HepG2 (cell line): ENCODE results near the gene HAPLN2. TPM values are rescaled to one million over a fixed set of nuclear protein-coding genes. Genes with fewer than 3 reads are reported as not detected.

Experiments
- ARID2 ChIP-seq: sonication (generic); formaldehyde crosslinking; IDR thresholded peaks from 2 replicates; pipeline ENCODE4 v1.8.1; 2022; ENCODE audit warnings: mild to moderate bottlenecking, missing genetic modification reagents, borderline replicate concordance
- CTCF ChIP-seq: sonication (generic); formaldehyde crosslinking; IDR thresholded peaks from 2 replicates; pipeline ENCODE4 v1.5.0; 2020; ENCODE audit warnings: mild to moderate bottlenecking, missing genetic modification reagents, moderate library complexity
- HINFP ChIP-seq: sonication (generic); formaldehyde crosslinking; IDR thresholded peaks from 2 replicates; pipeline ENCODE4 v1.4.0; 2020; ENCODE audit warnings: low read depth, mild to moderate bottlenecking, missing genetic modification reagents
- IRF1 ChIP-seq: sonication (generic); formaldehyde crosslinking; IDR thresholded peaks from 2 replicates; pipeline ENCODE4 v1.4.0; 2020; ENCODE audit warnings: low read depth, mild to moderate bottlenecking, missing genetic modification reagents
- LBX2 ChIP-seq: sonication (generic); formaldehyde crosslinking; IDR thresholded peaks from 2 replicates; pipeline ENCODE4 v1.5.0; 2020; ENCODE audit warnings: missing genetic modification reagents, mild to moderate bottlenecking, borderline replicate concordance
- MAF1 ChIP-seq: sonication (generic); formaldehyde crosslinking; IDR thresholded peaks from 2 replicates; pipeline ENCODE4 v1.5.0; 2020; ENCODE audit warnings: missing genetic modification reagents, borderline replicate concordance
- NRL ChIP-seq: sonication (generic); formaldehyde crosslinking; IDR thresholded peaks from 2 replicates; pipeline ENCODE4 v1.5.0; 2020; ENCODE audit warnings: missing genetic modification reagents, mild to moderate bottlenecking, moderate library complexity, borderline replicate concordance
- SAFB2 ChIP-seq: sonication (generic); formaldehyde crosslinking; IDR thresholded peaks from 2 replicates; pipeline ENCODE4 v1.5.1; 2020; ENCODE audit warnings: missing genetic modification reagents, low read depth, mild to moderate bottlenecking, borderline replicate concordance
- SCMH1 ChIP-seq: sonication (generic); formaldehyde crosslinking; IDR thresholded peaks from 2 replicates; pipeline ENCODE4 v1.9.0; 2021; ENCODE audit warnings: missing genetic modification reagents, mild to moderate bottlenecking, borderline replicate concordance
- SMC3 ChIP-seq: IDR thresholded peaks from 2 replicates; pipeline ENCODE4 v1.6.1; 2011; ENCODE audit warnings: low read length, improper control_type of control experiment
- STAT6 ChIP-seq: sonication (generic); formaldehyde crosslinking; IDR thresholded peaks from 2 replicates; pipeline ENCODE4 v1.4.0; 2020; ENCODE audit warnings: missing genetic modification reagents, mild to moderate bottlenecking, borderline replicate concordance
- THRA ChIP-seq: sonication (generic); formaldehyde crosslinking; IDR thresholded peaks from 2 replicates; pipeline ENCODE4 v1.4.0; 2020; ENCODE audit warnings: missing genetic modification reagents, borderline replicate concordance
- TRIM22 ChIP-seq: fragments of 450-650 bp; IDR thresholded peaks from 2 replicates; pipeline ENCODE4 v1.6.1; 2017
- YY1 ChIP-seq: IDR thresholded peaks from 2 replicates; pipeline ENCODE4 v1.6.1; 2011; ENCODE audit warnings: low read length, low read depth, moderate library complexity, mild to moderate bottlenecking; ENCODE audit not compliant: insufficient read depth, insufficient replicate concordance
- ZNF143 ChIP-seq: sonication (generic); formaldehyde crosslinking; IDR thresholded peaks from 2 replicates; pipeline ENCODE4 v1.4.0; 2020; ENCODE audit warnings: missing genetic modification reagents
- ZNF724P ChIP-seq: sonication (generic); formaldehyde crosslinking; IDR thresholded peaks from 2 replicates; pipeline ENCODE4 v1.8.0; 2022; ENCODE audit warnings: missing genetic modification reagents, borderline replicate concordance
- ZNF816 ChIP-seq: sonication (generic); formaldehyde crosslinking; IDR thresholded peaks from 2 replicates; pipeline ENCODE4 v1.8.0; 2022; ENCODE audit warnings: missing genetic modification reagents, mild to moderate bottlenecking, borderline replicate concordance
- polyA plus RNA-seq, 8 experiments: library from polyadenylated mRNA; depleted of rRNA in 3 of 8; stranded (reverse) in 7 of 8; unstranded in 1 of 8; fragments of >200 nt; fragmentation: Illumina TruSeq in 4 of 8; extraction: Trizol in 4 of 8; gene quantifications; 2 replicates each; pipeline versions ENCODE4 v1.2.1 to v1.2.3, GENCODE V29; 2011 to 2016; ENCODE audit warnings: low read depth in 4 of 8, missing spikeins in 1 of 8, mixed read lengths in 1 of 8; ENCODE audit not compliant: insufficient read depth in 1 of 8
- total RNA-seq, 5 experiments: library from RNA; depleted of rRNA; stranded (reverse); fragments of >200 nt; fragmentation: Illumina TruSeq; extraction: Trizol; gene quantifications; 2 replicates each; pipeline ENCODE4 v1.2.3, GENCODE V29; 2016; ENCODE audit warnings: low read depth in 1 of 5

Gene HAPLN2
- total and polyA plus RNA-seq, 2 of the 13 experiments (the other 11 are each of a cell fraction or from before 2014, with no cell fraction given), result not detected

GRCh38 chr1:156656806-156657740, 37.9 kb downstream of the HAPLN2 start (continued):
- TF ChIP-seq LBX2 (CRISPR knock-in tag), result no peak
- TF ChIP-seq IRF1, result no peak
- no peak for TF ChIP-seq MAF1 (CRISPR knock-in tag)
- TF ChIP-seq SCMH1 (CRISPR knock-in tag), result no peak
- TF ChIP-seq YY1, result no peak
- TF ChIP-seq ZNF724P (CRISPR knock-in tag), result no peak
- no peak for TF ChIP-seq STAT6 (CRISPR knock-in tag)
- peak; percentile 33; the same call in 1 of the 2 replicates for TF ChIP-seq THRA (CRISPR knock-in tag)
- TF ChIP-seq ZNF816, result 0 out of 2 replicates have a peak, but pooled peaks have one; percentile 35
- TF ChIP-seq NRL (CRISPR knock-in tag), result no peak
- TF ChIP-seq ZNF143 (CRISPR knock-in tag), result no peak
- no peak for TF ChIP-seq HINFP
- TF ChIP-seq TRIM22, result no peak
- no peak for TF ChIP-seq ARID2 (CRISPR knock-in tag)
- no peak for TF ChIP-seq SMC3
- peak; percentile 93 for TF ChIP-seq CTCF
- TF ChIP-seq SAFB2, result no peak
